HG03039 (cell line): Measurements from ENCODE around the gene TNFAIP8.
A peak's percentile ranks its signal among the peaks of the same experiment; 100 is the strongest.
"Not testable (repeated sequence)": the region's sequence is repeated elsewhere in the genome, so short reads cannot be mapped to it uniquely, and the experiment has no call there.

Experiments
- ATAC-seq: cut with Tn5 transposase; IDR thresholded peaks from one replicate; pipeline ENCODE4 v1.9.1; 2021; ENCODE audit warnings: mild to moderate bottlenecking, moderate library complexity; ENCODE audit not compliant: unreplicated experiment

Gene TNFAIP8

DNA sequence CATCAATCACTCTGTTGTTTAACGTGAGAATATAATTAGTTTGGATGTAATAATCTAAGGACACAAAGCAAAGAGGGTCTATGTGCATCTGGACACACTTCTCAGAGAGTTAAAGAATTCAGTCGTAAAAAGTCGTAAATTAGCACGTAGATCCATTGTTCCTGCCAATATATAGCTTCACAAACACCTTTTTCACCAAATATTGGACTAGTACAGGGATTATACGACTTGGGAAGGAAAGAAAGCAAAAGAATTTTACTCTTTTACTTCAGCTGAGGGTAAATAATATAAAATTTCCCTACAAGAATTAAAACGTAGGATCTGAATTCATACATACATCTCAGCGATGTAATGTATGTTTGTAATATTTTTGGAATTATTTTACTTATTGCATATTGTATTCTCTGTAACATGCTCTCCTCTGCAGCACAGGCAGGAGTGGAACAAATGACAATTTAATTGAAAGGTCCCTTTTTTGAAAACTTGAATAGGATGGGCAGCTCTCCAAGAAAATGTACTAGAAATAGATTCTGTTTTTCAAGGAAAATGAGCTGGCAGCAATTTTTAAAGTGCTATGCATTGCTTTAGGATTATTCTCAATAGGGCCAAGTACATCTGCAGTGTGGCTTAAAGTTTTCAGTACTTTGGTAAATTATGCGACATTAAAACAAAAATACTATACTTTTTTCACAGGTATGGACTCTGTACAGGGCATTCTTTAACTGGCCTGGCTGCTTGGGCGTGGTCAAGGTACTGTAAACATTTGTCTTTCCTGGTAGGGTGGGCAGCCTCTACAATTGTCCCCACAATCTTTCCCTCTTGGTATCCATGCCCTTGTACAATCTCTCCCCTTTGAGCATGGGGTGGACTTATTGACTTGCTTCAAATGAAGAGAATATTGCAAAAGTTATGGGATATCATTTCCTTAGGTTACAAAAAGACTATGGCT is 56.7 kb downstream of the TNFAIP8 start:
- no peak for ATAC-seq

- ATAC-seq: not testable (repeated sequence)
These were observed 58.4 kb downstream of the TNFAIP8 start for GRCh38 chr5:119414124-119414734.

GRCh38 chr5:119417891-119418605 is 62.2 kb downstream of the TNFAIP8 start:
- ATAC-seq: no peak

- peak; percentile 68 for ATAC-seq
These were observed 62.8 kb downstream of the TNFAIP8 start for GRCh38 chr5:119418606-119419100.

DNA sequence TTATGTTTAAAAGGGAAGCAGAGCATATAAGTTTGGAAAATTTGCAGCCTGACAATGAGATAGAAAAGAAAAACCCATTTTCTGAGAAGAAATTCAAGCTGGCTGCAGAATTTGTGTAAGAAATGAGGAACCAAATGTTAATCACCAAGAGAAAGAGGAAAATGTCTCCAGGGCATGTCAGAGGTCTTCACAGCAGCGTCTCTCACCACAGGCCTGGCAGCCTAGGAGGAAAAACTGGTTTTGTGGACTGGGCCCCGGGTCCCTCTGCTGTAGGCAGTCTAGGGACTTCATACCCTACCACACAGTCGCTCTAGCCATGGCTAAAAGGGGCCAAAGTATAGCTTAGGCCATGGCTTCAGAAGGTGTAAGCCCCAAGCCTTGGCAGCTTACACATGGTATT is 64.3 kb downstream of the TNFAIP8 start:
- ATAC-seq: no peak

DNA sequence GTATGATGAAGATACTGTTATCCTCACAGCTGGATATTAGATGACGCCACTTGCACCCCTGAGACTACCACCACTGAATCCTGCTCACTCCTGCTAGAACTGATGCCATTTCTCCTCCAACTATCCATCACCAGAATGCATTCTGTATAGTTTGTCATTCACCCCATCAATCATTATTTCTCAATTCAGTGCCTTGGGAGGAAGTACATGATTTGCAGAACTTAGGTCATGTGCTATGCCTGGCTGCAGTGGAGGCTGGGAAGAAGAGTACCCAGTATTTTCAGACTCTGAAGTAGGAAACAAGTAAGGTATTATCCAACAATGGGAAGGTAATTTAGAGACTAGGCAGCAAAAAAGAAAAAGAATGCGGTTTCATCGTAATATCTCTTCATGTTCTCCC is 70.2 kb downstream of the TNFAIP8 start:
- no peak for ATAC-seq

- ATAC-seq: no peak
These were observed 71.2 kb downstream of the TNFAIP8 start for GRCh38 chr5:119427060-119427459.

- ATAC-seq: not testable (repeated sequence)
These were observed 71.8 kb downstream of the TNFAIP8 start for GRCh38 chr5:119427596-119427995.

GRCh38 chr5:119428166-119428565 is 72.3 kb downstream of the TNFAIP8 start:
- ATAC-seq: not testable (repeated sequence)

- ATAC-seq: not testable (repeated sequence)
These were observed 72.8 kb downstream of the TNFAIP8 start for GRCh38 chr5:119428574-119428973.

GRCh38 chr5:119432674-119433237 is 76.9 kb downstream of the TNFAIP8 start:
- ATAC-seq: not testable (repeated sequence)

GRCh38 chr5:119435436-119436132 is 79.8 kb downstream of the TNFAIP8 start:
- ATAC-seq: peak; percentile 86

DNA sequence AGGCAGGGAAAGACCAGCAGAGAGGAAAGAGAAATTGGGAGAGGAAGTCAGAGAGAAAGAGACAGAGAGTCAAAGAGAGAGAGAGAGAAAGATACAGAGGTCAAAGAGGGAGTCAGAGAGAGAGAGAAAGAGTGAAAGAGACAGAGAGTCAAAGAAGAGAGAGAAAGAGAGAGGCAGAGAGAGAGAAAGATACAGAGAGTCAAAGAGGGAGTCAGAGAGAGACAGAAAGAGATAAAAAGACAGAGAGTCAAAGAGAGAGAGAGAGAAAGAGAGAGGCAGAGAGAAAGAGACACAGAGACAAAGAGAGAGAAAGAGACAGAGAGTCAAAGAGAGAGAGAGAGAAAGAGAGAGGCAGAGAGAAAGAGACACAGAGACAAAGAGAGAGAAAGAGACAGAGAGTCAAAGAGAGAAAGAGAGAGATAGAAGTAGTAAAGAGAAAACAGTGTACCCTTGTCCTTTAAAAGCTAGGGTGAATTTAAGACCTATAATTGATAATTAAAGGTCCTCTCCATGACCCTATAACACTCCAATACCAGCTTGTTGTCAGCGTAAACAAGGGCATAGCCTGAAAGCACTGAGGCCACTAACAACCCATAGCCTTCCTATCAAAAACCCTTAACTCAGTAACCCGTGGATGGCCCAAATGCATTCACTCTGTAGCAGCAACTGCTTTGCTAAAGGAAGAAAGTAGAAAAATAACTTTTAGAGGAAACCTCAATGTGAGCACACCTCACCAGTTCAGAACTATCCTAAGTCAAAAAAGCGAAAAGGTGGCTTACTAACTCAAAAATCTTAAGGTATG is 82.2 kb downstream of the TNFAIP8 start:
- ATAC-seq: not testable (repeated sequence)

- ATAC-seq: not testable (repeated sequence)
These were observed 82.7 kb downstream of the TNFAIP8 start for GRCh38 chr5:119438587-119438917.

- ATAC-seq: no peak
These were observed 83.4 kb downstream of the TNFAIP8 start for GRCh38 chr5:119439140-119439631.

DNA sequence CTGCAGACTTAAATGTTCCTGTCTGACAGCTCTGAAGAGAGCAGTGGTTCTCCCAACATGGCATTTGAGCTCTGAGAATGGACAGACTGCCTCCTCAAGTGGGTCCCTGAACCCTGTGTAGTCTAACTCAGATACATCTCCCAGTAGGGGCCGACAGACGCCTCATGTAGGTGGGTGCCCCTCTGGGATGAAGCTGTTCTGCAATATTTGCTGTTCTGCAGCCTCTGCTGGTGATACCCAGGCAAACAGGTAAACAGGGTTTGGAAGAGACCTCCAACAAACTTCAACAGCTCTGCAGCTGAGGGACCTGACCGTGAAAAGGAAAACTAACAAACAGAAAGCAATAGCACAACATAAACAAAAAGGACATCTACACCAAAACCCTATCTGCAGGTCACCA is 83.8 kb downstream of the TNFAIP8 start:
- not testable (repeated sequence) for ATAC-seq

DNA sequence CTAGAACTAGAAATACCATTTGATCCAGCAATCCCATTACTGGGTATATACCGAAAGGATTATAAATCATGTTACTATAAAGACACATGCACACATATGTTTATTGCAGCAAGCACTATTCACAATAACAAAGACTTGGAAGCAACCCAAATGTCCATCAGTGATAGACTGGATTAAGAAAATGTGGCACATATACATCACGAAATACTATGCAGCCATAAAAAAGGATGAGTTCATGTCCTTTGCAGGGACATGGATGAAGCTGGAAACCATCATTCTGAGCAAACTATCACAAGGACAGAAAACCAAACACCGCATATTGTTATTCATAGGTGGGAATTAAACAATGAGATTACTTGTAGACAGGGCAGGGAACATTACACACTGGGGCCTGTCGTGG is 88.8 kb downstream of the TNFAIP8 start:
- ATAC-seq: not testable (repeated sequence)

- ATAC-seq: no peak
These were observed 89.7 kb downstream of the TNFAIP8 start for GRCh38 chr5:119445544-119445943.
